ENCODE measurements around the gene CCL20.

DNA sequence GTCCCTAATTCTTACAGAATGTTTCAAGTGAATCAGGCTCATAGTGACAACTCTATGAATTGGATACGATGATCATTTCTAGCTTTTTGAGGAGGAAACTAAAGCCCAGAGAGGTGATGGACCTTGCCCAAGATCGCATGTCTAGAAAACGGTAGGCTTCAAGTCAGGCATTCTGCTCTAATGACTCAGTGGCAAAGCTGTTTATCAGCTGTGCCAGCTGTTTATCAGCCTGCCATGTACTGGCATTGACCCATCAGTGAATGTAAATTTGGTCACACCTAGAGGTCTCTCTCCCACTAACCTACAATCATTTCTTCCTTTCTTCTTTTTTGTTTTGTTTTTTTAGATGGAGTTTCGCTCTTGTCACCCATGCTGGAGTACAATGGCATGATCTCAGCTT is 51.6 kb downstream of the CCL20 start:
- TF ChIP-seq, protein P1, sequence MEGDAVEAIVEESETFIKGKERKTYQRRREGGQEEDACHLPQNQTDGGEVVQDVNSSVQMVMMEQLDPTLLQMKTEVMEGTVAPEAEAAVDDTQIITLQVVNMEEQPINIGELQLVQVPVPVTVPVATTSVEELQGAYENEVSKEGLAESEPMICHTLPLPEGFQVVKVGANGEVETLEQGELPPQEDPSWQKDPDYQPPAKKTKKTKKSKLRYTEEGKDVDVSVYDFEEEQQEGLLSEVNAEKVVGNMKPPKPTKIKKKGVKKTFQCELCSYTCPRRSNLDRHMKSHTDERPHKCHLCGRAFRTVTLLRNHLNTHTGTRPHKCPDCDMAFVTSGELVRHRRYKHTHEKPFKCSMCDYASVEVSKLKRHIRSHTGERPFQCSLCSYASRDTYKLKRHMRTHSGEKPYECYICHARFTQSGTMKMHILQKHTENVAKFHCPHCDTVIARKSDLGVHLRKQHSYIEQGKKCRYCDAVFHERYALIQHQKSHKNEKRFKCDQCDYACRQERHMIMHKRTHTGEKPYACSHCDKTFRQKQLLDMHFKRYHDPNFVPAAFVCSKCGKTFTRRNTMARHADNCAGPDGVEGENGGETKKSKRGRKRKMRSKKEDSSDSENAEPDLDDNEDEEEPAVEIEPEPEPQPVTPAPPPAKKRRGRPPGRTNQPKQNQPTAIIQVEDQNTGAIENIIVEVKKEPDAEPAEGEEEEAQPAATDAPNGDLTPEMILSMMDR (IDR thresholded peaks at IDR 0.05): no peak
- TF ChIP-seq POLR2A (IDR thresholded peaks at IDR 0.05): no peak

Measured in Peyer's patch (tissue), 4 donors.